Left lobe of liver (tissue), 2 donors: ENCODE results near the gene UGT1A4. TPM values are rescaled to one million over a fixed set of nuclear protein-coding genes. Genes with fewer than 3 reads are reported as not detected.
"Not testable (repeated sequence)": the region's sequence is repeated elsewhere in the genome, so short reads cannot be mapped to it uniquely, and the experiment has no call there.

Experiments used
- ATAC-seq: fragments of 200-7000 bp; cut with Tn5 transposase; one replicate; pipeline ENCODE4 v1.9.1; 2020; ENCODE audit warnings: mild to moderate bottlenecking, moderate library complexity
- DNase-seq: peaks from one replicate; pipeline ENCODE4 v3.0.0-alpha.2; 2020; ENCODE audit warnings: low spot score
- total RNA-seq: library from RNA; stranded (reverse); gene quantifications from one replicate; pipeline ENCODE4 v1.2.1, GENCODE V29; 2021
- donor health status: DM: no; HTN: no; CAD: no; lungs with moderate emphysema.
- donor health status: DM: no; HTN: yes; CAD: no.

UGT1A4 gene
- total RNA-seq, 1 donor from 2014 or later, result 454 TPM

DNA sequence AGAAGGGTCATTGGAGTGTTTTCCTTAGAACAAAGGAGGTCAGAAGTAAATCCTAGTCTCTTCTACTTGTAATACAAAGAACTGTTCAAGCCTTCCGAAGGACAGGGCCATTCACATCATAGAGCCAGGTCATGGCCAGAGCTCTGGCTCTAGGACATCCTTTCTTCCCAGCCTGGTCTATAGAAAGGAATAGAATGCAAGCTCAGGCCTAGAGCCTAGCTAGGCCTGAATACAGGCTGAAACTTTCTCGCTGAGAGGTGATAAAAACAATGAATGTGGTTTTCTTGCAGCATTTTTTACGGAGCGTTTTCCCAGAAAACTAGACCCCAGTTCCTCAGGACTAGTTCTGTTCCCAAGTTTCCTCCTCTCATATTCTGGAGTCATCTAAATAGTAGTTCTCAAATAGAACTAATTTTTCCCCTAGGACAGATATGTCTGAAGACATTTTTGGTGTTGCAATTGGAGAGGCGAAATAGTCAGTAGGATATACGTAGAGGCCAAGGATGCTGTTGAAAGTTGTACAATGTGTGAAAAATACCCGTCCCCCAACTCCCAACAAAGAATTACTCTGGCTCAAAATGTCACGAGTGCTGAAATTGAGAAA is 19.0 kb upstream of the UGT1A4 start:
- ATAC-seq (peak; percentile 35), DNase-seq (no peak)

- peak; percentile 77 for DNase-seq
- ATAC-seq, result peak; percentile 86
Observed at GRCh38 chr2:233700028-233700635, 18.4 kb upstream of the UGT1A4 start.

DNA sequence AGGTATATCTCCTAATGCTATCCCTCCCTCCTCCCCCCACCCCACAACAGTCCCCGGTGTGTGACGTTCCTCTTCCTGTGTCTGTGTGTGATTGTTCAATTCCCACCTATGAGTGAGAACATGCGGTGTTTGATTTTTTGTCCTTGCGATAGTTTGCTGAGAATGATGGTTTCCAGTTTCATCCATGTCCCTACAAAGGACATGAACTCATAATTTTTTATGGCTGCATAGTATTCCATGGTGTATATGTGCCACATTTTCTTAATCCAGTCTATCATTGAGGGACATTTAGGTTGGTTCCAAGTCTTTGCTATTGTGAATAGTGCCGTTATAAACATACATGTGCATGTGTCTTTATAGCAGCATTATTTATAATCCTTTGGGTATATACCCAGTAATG is 17.7 kb upstream of the UGT1A4 start:
- not testable (repeated sequence) for ATAC-seq, DNase-seq

DNA sequence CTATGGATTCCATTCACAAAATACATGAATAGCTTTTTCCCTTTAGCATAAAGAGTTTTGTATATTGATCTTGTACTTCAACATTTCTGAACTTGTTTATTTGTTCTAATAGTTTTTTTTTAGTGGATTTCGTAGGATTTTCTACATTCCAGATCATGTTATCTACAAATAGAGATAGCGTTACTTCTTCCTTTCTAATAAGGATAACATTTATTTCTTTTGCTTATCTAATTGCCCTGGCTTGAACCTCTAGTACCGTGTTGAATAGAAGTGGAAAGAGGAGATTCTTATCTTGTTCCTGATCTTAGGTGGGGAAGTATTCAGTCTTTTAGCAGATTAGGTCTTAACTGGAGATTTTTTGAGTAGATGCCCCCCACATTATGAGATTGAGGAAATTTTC is 16.3 kb upstream of the UGT1A4 start:
- ATAC-seq (no peak), DNase-seq (no peak)

DNA sequence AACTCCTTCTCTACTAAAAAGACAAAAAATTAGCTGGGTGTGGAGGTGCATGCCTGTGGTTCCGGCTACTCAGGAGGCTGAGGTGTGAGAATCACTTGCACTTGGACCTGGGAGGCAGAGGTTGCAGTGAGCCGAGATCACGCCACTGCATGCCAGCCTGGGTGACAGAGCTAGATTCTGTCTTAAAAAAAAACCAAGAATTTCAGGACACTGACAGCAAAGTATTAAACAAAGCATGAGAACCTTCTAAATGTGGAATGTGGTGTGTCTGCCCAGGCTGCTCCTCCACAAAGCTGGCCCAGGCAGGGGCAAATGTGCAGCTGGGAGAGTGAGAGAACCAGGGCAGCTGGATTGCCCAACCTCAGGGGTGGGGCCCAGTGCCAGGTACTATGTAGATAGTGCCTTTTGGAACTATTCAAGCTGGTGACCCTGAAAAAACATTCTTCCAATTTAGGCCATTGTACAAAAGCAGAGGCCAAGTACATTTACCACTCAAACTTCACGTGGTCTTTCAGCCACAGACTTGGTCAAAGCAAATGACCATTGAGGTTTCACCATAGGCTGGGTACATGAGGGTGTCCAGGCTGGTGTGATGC is 12.5 kb upstream of the UGT1A4 start:
- peak; percentile 92 for ATAC-seq
- peak; percentile 96 for DNase-seq

- no peak for DNase-seq
- ATAC-seq, result peak; percentile 7
Observed at GRCh38 chr2:233706720-233707119, 11.8 kb upstream of the UGT1A4 start.

- ATAC-seq (no peak), DNase-seq (no peak)
Observed at GRCh38 chr2:233707940-233708644, 10.4 kb upstream of the UGT1A4 start.

GRCh38 chr2:233708942-233709341 is 9.6 kb upstream of the UGT1A4 start:
- DNase-seq (no peak), ATAC-seq (no peak)

GRCh38 chr2:233711312-233712008 is 7.1 kb upstream of the UGT1A4 start:
- ATAC-seq (peak; percentile 95), DNase-seq (peak; percentile 86)

GRCh38 chr2:233712611-233713261 is 5.8 kb upstream of the UGT1A4 start, which contains the start of gene UGT1A5:
Gene UGT1A5 (plus strand): TSS chr2:233712907. CDS start chr2:233712992, 85 bp downstream.
- DNase-seq (no peak), ATAC-seq (no peak)

GRCh38 chr2:233713262-233713615 is 5.3 kb upstream of the UGT1A4 start:
- DNase-seq, result no peak
- no peak for ATAC-seq

GRCh38 chr2:233714121-233714520 is 4.4 kb upstream of the UGT1A4 start:
- no peak for DNase-seq
- ATAC-seq, result no peak

- DNase-seq (peak; percentile 67), ATAC-seq (peak; percentile 82)
Observed at GRCh38 chr2:233728723-233729301, 10.3 kb downstream of the UGT1A4 start, which contains the start of gene UGT1A3. Gene UGT1A3 (plus strand): TSS chr2:233729042. CDS start chr2:233729127, 85 bp downstream.

- DNase-seq, result not testable (repeated sequence)
- peak; percentile 72 for ATAC-seq
Observed at GRCh38 chr2:233736868-233737653, 18.5 kb downstream of the UGT1A4 start.

- ATAC-seq (no peak), DNase-seq (no peak)
Observed at GRCh38 chr2:233740870-233741269, 22.3 kb downstream of the UGT1A4 start.

DNA sequence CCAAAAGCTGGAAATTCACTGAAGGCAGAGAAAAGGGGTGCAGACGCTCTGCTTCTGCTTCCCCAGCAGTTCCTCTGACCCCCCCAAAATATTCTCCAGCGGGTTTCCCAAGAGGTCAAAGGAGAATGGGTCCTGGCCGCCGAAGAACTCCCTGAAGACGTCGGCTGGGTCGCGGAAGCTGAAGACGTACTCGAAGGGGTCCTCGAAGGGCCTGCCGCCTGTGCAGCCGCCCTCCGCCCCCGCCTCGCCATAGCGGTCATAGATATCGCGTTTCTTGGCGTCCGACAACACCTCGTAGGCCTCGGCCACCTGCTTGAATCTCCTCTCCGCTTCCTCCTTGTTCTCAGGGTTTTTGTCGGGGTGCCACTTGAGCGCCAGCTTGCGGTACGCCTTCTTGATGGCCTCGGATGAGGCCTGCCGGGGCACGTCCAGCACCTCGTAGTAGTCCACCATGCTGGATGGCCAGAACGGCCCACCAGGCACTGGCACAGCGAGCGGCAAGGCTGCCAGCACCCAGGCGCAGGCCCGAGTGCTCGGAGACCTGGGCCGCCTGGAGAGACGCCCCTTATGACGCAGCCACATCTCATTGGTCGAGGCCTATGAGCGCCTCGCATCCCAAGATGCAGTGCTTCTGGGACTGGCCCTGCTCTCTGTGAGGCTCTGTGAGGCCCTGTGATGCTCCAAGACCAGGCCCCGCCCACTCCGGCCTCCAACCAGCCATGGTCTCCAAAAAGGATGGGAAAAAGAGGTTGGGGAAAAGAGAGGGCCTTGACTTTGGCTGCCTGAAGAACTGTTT is 25.1 kb downstream of the UGT1A4 start:
- DNase-seq (no peak), ATAC-seq (peak; percentile 3)

DNA sequence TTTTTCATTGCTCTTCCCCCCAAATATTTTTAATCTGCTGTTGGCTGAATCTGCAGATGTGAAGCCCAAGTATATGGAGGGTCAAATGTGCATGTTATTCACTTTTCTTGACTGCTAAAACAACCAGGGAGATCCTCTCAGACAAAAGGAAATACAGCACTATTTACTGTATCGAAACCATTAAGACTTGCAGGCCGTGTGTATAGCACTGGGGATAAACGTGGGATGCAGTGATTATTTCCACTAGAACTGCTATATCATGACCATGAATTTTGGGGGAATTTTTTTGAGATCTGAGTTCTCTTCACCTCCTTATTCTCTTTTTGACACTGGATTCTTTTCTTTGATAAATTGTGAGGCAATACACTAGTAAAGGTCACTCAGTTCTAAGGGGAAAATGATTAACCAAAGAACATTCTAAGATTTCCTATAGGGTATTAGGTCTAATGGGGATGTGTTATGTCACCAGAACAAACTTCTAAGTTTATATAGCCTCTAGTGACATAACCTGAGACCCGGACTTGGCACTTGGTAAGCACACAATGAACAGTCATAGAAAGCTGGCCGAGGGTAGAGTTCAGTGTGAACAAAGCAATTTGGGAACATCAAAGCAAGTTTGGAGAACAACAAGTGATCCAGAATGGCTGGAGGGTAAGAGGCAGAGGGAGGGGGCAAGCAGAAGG is 26.7 kb downstream of the UGT1A4 start:
- ATAC-seq, result peak; percentile 54
- DNase-seq, result peak; percentile 75

DNA sequence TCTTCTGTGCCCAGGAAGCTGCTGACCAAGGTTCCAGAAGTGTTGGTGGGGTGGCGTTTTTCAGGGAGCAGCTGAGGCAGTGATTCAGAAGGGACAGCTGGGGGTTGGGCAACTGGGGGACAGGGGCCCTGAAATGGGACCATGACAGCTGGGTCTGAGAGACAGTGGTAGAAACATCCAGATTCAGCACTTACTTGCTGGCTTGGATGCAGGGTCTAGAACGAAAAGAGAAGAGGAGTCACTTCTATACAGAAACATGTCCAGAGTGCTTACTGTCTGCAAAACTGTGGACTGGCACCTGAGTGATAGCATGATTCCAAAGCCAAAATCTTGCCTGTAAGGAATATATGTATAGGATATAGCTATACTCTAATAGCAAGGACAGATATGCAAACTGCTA is 27.3 kb downstream of the UGT1A4 start:
- ATAC-seq, result not testable (repeated sequence)

More for the DNA sequence above, 27.3 kb downstream of the UGT1A4 start:
- DNase-seq, result not testable (repeated sequence)
